Stimulated activated CD4-positive, alpha-beta T cell treated with anti-CD3 and anti-CD28 coated beads, Interleukin-1b, Interleukin-23, amount 100 ng/mL, for 24 hours (primary cell): ENCODE measurements around the gene FBXO31.
A peak's percentile ranks its signal among the peaks of the same experiment; 100 is the strongest.

Experiments
- DNase-seq, 4 experiments: peaks; one replicate each; pipeline ENCODE4 v3.0.0-alpha.2; 2020; ENCODE audit warnings: low read depth in 4 of 4, low spot score in 1 of 4

Gene FBXO31

GRCh38 chr16:87316450-87316922 lies 67.1 kb downstream of the FBXO31 start:
- no peak for DNase-seq

- no peak for DNase-seq
Measured at GRCh38 chr16:87314990-87315420, 68.6 kb downstream of the FBXO31 start.

GRCh38 chr16:87312008-87312407 lies 71.6 kb downstream of the FBXO31 start:
- no peak for DNase-seq

GRCh38 chr16:87311387-87311786 lies 72.2 kb downstream of the FBXO31 start:
- no peak for DNase-seq

- no peak for DNase-seq
Measured at GRCh38 chr16:87310610-87311009, 73.0 kb downstream of the FBXO31 start.

- no peak for DNase-seq
Measured at GRCh38 chr16:87309620-87310525, 73.7 kb downstream of the FBXO31 start.

GRCh38 chr16:87308826-87309225 lies 74.8 kb downstream of the FBXO31 start:
- DNase-seq = no peak

- DNase-seq = no peak
Measured at GRCh38 chr16:87306516-87306915, 77.1 kb downstream of the FBXO31 start.

GRCh38 chr16:87305505-87306391 lies 77.8 kb downstream of the FBXO31 start:
- DNase-seq = no peak

GRCh38 chr16:87304951-87305350 lies 78.6 kb downstream of the FBXO31 start:
- no peak for DNase-seq

GRCh38 chr16:87303962-87304521 lies 79.5 kb downstream of the FBXO31 start:
- DNase-seq = no peak

GRCh38 chr16:87303431-87303930 lies 80.1 kb downstream of the FBXO31 start:
- DNase-seq = no peak

GRCh38 chr16:87298857-87299465 lies 84.6 kb downstream of the FBXO31 start:
- DNase-seq = no peak

- peak in 1 of 4 experiments; percentile 15 for DNase-seq
Measured at GRCh38 chr16:87297918-87298631, 85.5 kb downstream of the FBXO31 start.

GRCh38 chr16:87297407-87297806 lies 86.2 kb downstream of the FBXO31 start:
- DNase-seq = no peak

- no peak for DNase-seq
Measured at GRCh38 chr16:87295661-87296531, 87.7 kb downstream of the FBXO31 start.

GRCh38 chr16:87295259-87295658 lies 88.3 kb downstream of the FBXO31 start:
- no peak for DNase-seq

GRCh38 chr16:87293990-87294389 lies 89.6 kb downstream of the FBXO31 start:
- DNase-seq = no peak

GRCh38 chr16:87291944-87292343 lies 91.6 kb downstream of the FBXO31 start:
- DNase-seq = no peak
